ENCODE data around the gene C14orf119. TPM values are rescaled to one million over a fixed set of nuclear protein-coding genes. Genes with fewer than 3 reads are reported as not detected.

Gene C14orf119
- total and polyA plus RNA-seq, 3 donors from 2014 or later = 17.7 to 60.8 (median 26.9) TPM

DNA sequence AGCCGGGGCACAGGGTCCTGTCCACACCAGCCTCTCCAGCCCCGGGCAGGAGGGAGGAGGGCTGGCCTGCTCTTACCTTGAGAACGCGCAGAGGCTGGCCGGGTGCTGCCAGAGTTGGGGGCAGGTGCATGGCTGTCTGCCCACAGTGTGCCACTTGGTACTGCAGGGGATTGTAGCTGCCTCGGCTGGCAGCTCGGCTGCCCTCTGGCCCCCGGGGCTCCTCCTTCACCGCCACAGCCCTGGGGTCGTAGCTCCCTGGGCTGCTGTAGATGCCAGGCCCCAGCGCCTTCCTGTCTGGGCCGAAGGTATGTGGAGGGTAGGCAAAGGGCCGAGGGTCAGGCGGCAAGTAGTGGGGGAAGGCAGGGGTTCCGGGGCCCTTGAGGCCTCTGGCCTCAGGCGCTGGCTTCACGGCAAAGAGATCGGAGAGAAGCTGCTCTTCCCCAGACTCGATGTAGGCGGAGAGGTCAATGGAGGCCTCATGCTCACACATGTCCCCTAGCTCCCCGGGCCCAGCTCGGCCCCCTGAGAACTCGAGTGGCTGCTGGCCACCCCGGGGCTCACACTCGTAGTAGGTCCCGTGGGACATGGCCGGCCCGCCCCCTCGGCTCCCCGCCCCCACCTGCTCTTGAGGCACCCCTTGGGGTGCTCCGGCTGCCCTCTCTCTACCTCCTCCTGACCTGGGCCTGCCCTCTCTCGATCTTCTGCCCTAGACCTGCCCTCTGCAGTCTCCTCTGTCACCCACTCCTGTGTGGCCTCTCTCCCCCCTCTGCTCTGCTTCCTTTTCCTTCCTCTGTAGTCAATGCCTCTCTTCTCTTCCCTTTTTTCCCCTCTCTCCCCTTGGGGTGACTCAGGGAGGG, 23.4 kb downstream of the C14orf119 start, which contains the start of gene CEBPE:
CEBPE (minus strand) TSS at position 750 of the 857 bp plus-strand sequence; CDS start at position 586, 164 bp downstream.
- Histone ChIP-seq H3K9me3 (no peaks in the 10 kb centered on the region), H3K4me3 (no peak within 1 kb of the TSS), H3K27me3 (no peaks in the 10 kb centered on the region), H3K36me3 (ENCODE audit: low read depth, missing control alignments) (no peaks in the 10 kb centered on the region), H3K4me1 (peaks cover 16% of the 10 kb centered on the region), H3K27ac (no peak within 1 kb of the TSS)
- WGBS, 2 donors = 76 to 83% methylated on average over 13 to 32 of the region's 32 CpGs
- DNase-seq = no peak
- TF ChIP-seq, protein P1, sequence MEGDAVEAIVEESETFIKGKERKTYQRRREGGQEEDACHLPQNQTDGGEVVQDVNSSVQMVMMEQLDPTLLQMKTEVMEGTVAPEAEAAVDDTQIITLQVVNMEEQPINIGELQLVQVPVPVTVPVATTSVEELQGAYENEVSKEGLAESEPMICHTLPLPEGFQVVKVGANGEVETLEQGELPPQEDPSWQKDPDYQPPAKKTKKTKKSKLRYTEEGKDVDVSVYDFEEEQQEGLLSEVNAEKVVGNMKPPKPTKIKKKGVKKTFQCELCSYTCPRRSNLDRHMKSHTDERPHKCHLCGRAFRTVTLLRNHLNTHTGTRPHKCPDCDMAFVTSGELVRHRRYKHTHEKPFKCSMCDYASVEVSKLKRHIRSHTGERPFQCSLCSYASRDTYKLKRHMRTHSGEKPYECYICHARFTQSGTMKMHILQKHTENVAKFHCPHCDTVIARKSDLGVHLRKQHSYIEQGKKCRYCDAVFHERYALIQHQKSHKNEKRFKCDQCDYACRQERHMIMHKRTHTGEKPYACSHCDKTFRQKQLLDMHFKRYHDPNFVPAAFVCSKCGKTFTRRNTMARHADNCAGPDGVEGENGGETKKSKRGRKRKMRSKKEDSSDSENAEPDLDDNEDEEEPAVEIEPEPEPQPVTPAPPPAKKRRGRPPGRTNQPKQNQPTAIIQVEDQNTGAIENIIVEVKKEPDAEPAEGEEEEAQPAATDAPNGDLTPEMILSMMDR (IDR thresholded peaks at IDR 0.05) = no peak
- no peak for TF ChIP-seq POLR2A (IDR thresholded peaks at IDR 0.05)
- intact Hi-C loops (cut with DNase I; ENCODE audit: low total_unique reads) = no loop called here

DNA sequence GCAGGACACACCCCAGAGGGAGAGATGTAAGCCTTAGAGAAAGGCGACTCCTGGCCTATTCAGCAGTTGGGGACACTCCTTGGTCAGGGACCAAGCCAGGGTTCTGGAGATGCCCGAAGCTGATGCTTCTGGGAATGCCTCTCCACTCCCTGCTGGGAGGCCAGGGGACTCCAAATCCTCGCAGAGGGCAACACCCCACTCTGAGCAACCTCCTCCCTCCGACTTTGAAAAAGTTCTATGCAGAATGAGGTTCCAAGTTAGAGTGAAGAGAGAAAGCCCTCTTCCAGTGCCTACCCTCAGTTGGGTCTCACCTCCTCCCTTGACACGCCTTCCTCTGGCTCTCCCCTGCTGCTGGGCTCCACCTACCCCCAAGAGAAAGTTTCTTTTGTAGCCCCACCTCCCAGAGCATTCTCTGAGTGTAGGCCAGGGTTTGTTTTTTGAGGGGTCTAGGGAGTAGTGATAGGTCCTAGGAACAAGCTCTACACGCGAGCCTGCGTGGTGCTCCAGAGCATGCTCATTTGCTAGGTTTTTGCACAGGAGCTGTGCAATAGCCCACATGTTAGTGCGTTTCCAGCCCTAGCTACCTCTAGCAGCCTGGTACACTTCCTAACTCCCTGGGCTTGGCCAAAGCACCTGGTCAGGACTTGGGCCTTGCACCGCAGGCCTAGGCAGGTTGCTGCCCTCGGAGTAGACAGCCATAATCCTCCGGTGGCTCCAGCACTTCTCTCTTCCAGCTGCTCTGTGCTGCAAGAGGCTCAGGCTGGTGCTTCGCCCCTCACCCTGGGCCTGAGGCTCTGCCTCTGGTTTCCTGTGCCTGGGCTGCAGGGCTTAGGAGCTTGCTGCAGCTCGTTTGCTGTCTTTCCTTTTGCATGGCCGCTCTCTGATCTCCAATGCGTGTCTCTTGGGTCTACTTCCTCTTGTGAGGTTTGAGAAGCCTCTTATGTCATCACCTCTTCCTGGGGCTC, 24.3 kb downstream of the C14orf119 start:
- WGBS, 2 donors = 76 to 77% methylated on average over 12 to 16 of the region's 16 CpGs
- H3K36me3 ChIP-seq (ENCODE audit: low read depth, missing control alignments) = no peaks in the 10 kb centered on the region
- H3K4me3 ChIP-seq = no peak overlapping the region
- intact Hi-C loops (cut with DNase I; ENCODE audit: low total_unique reads) = loop anchor here (5.0 kb wide), 1 partner anchor 68 kb away; no protein-coding TSS in a partner anchor
- H3K4me1 ChIP-seq = peaks cover 18% of the 10 kb centered on the region
- no peak for TF ChIP-seq POLR2A (IDR thresholded peaks at IDR 0.05)
- TF ChIP-seq, protein P1 (IDR thresholded peaks at IDR 0.05) = no peak
- no peaks in the 10 kb centered on the region for H3K27me3 ChIP-seq
- no peak overlapping the region for H3K27ac ChIP-seq
- DNase-seq = no peak
- H3K9me3 ChIP-seq = no peaks in the 10 kb centered on the region

DNA sequence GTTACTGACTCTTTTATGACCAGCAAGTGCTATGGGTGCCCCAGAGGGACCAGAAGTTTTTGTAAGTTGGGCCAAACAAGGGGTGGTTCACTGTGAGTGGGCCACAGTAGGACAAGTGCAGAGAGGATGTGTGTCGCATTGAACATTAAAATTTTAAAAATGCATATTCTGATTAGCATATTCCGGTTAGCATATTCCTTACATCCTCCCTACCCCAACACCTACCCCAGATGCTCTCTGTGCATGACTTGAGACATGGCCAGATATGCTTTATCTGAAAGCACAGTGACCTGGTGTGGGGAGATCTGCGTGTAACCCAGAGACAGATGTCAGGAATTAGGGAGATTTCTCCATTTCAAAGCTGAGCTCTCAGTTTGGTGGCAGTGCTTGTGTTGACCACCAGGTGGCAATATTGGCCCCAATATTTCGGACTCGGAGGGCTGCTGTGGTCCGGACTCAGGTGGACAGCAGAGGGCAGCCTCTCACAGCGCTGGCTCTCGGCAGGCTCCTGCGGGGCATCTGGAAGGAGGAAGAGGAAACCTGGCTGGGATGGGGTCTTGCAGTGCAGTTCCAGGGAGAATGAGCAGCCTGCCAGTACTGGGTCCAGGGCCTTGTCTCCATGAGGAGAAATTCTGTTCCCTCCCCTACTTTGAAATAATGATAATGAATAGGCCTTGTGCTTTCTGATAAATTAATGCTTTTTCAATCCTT, 25.4 kb downstream of the C14orf119 start:
- Histone ChIP-seq H3K27ac (peak overlapping the region; percentile 20 to 64), H3K4me1 (peaks cover 18% of the 10 kb centered on the region), H3K9me3 (no peaks in the 10 kb centered on the region), H3K36me3 (ENCODE audit: low read depth, missing control alignments) (no peaks in the 10 kb centered on the region), H3K27me3 (no peaks in the 10 kb centered on the region), H3K4me3 (no peak overlapping the region)
- TF ChIP-seq, protein P1 (IDR thresholded peaks at IDR 0.05) = peak; percentile 99 to 100 (median 100)
- TF ChIP-seq POLR2A (IDR thresholded peaks at IDR 0.05) = no peak
- peak; percentile 94 for DNase-seq
- intact Hi-C loops (cut with DNase I; ENCODE audit: low total_unique reads) = loop anchor here (5.0 kb wide), 1 partner anchor 67 kb away; no protein-coding TSS in a partner anchor
- WGBS, 2 donors = 32 to 37% methylated on average over 8 to 9 of the region's 9 CpGs

DNA sequence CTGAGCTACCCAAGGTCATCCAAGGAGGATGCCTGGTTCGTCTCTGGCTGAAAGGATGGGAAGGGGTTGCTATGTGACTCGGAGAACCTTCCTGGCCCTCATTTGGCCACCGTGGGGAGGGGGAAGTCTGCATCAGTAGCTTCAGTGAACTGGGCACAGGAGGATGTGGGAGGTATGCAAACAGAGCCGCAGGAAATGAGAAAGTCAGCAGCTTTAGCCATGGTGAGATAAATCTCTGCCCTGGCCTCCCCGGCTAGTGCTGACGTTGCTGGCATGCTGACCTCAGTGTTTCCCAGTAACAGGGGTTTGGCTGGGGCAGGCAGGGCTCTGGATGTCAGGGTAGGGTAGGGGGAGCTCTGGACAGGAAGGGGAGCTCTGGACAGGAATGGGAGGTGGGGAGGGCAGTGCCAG, 26.1 kb downstream of the C14orf119 start:
- peak; percentile 72 for DNase-seq
- H3K27me3 ChIP-seq = no peaks in the 10 kb centered on the region
- no peaks in the 10 kb centered on the region for H3K9me3 ChIP-seq
- 33 to 35% methylated on average over 6 of the region's 6 CpGs for WGBS, 2 donors
- H3K4me1 ChIP-seq = peaks cover 25% of the 10 kb centered on the region
- intact Hi-C loops (cut with DNase I; ENCODE audit: low total_unique reads) = loop anchor here (5.0 kb wide), 1 partner anchor 66 kb away; no protein-coding TSS in a partner anchor
- H3K4me3 ChIP-seq = no peak overlapping the region
- TF ChIP-seq POLR2A (IDR thresholded peaks at IDR 0.05) = no peak
- TF ChIP-seq, protein P1 (IDR thresholded peaks at IDR 0.05) = no peak
- no peaks in the 10 kb centered on the region for H3K36me3 ChIP-seq (ENCODE audit: low read depth, missing control alignments)
- peak overlapping the region; percentile 20 to 64 for H3K27ac ChIP-seq
